Small intestine (tissue), 7 donors: ENCODE data around the gene SMOC2. TPM values are rescaled to one million over a fixed set of nuclear protein-coding genes. Genes with fewer than 3 reads are reported as not detected.
A peak's percentile ranks its signal among the peaks of the same experiment; 100 is the strongest.
"Not testable (repeated sequence)": the region's sequence is repeated elsewhere in the genome, so short reads cannot be mapped to it uniquely, and the experiment has no call there.

Experiments
- DNase-seq, 2 donors: peaks; one replicate each; pipeline versions ENCODE4 v3.0.0 to v3.0.0-alpha.2; 2013
- FAIRE-seq: peaks from 2 replicates; lab custom pipeline; 2012; peaks lifted over from hg19 to GRCh38; lab: Jason Lieb, UNC
- H3K27ac ChIP-seq, 3 donors: one replicate each; pipeline ENCODE4 v1.5.1; 2013; ENCODE audit warnings: low read length in 2 of 3, mild to moderate bottlenecking in 2 of 3, control low read depth in 1 of 3, inconsistent platforms in 1 of 3, low read depth in 1 of 3, moderate library complexity in 1 of 3
- H3K27me3 ChIP-seq, 3 donors: one replicate each; pipeline ENCODE4 v1.6.1; 2013; ENCODE audit warnings: low read length in 3 of 3, inconsistent platforms in 1 of 3; ENCODE audit not compliant: control insufficient read depth in 3 of 3, insufficient read depth in 3 of 3
- H3K36me3 ChIP-seq, 3 donors: one replicate each; pipeline ENCODE4 v1.6.1; 2013; ENCODE audit warnings: low read length in 3 of 3, inconsistent platforms in 1 of 3, low read depth in 1 of 3, mild to moderate bottlenecking in 1 of 3, moderate library complexity in 1 of 3; ENCODE audit not compliant: control insufficient read depth in 3 of 3, insufficient read depth in 2 of 3
- H3K4me1 ChIP-seq, 3 donors: one replicate each; pipeline ENCODE4 v1.6.1; 2013; ENCODE audit warnings: low read length in 2 of 3, inconsistent platforms in 1 of 3, low read depth in 1 of 3, mild to moderate bottlenecking in 1 of 3, moderate library complexity in 1 of 3; ENCODE audit not compliant: control insufficient read depth in 3 of 3, insufficient read depth in 2 of 3
- H3K4me3 ChIP-seq, 3 donors: one replicate each; pipeline ENCODE4 v1.5.1; 2013; ENCODE audit warnings: low read length in 3 of 3, control low read depth in 1 of 3, inconsistent platforms in 1 of 3, low read depth in 1 of 3, mild to moderate bottlenecking in 1 of 3, moderate library complexity in 1 of 3
- H3K9me3 ChIP-seq, 2 donors: one replicate each; pipeline ENCODE4 v1.6.1; 2013; ENCODE audit warnings: low read depth in 1 of 2, low read length in 1 of 2; ENCODE audit not compliant: control insufficient read depth in 2 of 2, insufficient read depth in 1 of 2
- WGBS, 3 donors: extraction: QIAGEN DNeasy Blood & Tissue Kit; methylation state at CpG; one replicate each; pipeline ENCODE4 v1.1.7; 2013; 5-methylcytosine and 5-hydroxymethylcytosine counted together
- polyA plus RNA-seq, 4 donors: library from polyadenylated mRNA; stranded (reverse) in 3 of 4; unstranded in 1 of 4; fragments of 200-250 nt in 3 of 4; fragments of 120-200 nt in 1 of 4; gene quantifications; one replicate each; pipeline versions ENCODE4 v1.2.1 to v1.2.3, GENCODE V29; 2013
- donor health status: healthy with polysubstance abuse.
- donor health status: control.
- donor health status: control.
- donor health status: Bipolar disorder and iron deficiency.
- donor health status: healthy.

SMOC2 gene
- polyA plus RNA-seq, 4 donors = 0.89 to 56.7 (median 4.0) TPM

DNA sequence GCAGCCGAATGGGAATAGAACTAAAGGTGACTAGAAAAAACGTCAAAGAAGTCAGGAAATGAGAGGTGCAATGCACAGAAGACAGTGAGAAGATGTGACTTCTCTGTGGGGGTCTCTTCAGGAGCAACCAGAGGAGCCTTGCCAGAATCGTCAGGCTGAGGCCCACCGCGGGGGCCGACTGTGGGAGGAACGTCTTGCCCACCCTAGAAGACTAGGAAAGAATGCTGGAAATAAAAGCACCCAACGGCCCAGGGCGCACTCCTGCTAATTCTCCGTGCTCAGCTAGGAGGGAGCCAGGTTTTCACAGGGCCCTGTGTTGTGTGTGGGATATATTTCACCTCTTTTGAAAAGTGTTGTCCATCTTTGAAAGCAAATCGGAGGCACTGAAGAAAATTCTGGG, 129.2 kb downstream of the SMOC2 start:
- H3K4me1 ChIP-seq = peaks cover 0 to 7% (median 0%) of the 10 kb centered on the region in 3 donors
- H3K27me3 ChIP-seq = no peaks in the 10 kb centered on the region
- FAIRE-seq (no peak), DNase-seq (no peak)
- H3K27ac ChIP-seq = no peak overlapping the region
- H3K4me3 ChIP-seq = no peak overlapping the region
- H3K9me3 ChIP-seq = no peaks in the 10 kb centered on the region
- WGBS, 3 donors = 79 to 84% (median 80%) methylated on average over 11 of the region's 11 CpGs
- peaks cover 0 to 2% (median 0%) of the 10 kb centered on the region in 3 donors for H3K36me3 ChIP-seq

DNA sequence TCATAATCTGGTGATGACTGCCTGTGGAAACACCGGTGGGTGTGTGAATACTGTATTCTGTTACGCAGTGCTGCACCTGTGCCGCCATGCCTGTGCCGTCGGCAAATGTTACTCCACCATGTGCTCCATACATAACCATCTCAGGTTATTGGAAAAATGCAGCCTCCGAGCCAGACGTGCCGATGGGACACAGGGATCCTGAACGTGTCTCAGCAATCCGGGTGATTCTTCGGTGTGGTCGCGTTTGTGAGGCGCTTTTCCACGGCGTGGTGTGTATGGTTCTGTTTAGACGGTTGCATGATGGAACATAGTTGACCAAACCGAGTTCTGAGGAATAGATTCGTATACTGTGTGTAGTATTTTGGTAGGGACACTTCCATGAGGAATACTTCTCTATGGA, 130.3 kb downstream of the SMOC2 start:
- Histone ChIP-seq H3K4me3 (no peak overlapping the region), H3K27ac (no peak overlapping the region), H3K4me1 (peaks cover 0 to 7% (median 0%) of the 10 kb centered on the region in 3 donors), H3K27me3 (no peaks in the 10 kb centered on the region), H3K9me3 (no peaks in the 10 kb centered on the region), H3K36me3 (peaks cover 0 to 2% (median 0%) of the 10 kb centered on the region in 3 donors)
- 92 to 96% (median 94%) methylated on average over 19 of the region's 19 CpGs for WGBS, 3 donors
- DNase-seq (no peak), FAIRE-seq (no peak)

DNA sequence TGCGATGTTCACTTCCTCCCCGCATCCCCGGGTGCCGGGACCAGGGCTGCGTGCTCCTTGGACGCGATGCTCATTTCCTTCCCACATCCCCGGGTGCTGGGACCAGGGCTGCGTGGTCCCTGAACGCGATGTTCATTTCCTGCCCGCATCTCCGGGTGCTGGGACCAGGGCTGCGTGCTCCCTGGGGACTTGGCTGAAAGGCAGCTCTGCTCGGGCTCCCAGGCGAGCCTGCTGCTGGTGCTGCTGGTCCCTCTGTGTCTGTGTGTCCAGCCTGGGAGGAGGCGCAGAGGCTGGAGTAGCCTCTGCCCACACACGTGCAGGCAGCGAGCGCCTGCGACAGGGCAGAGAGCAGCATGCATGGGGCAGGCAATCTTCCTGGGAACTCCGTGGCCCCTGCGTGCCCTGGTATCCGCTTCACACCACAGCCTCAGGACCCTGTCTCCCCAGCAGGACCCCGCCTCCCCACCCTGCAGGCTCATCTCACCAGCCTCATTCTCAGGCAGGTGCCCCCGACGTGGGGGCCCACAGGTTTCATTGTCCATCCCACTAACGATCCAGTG, 132.4 kb downstream of the SMOC2 start:
- H3K27me3 ChIP-seq, H3K36me3 ChIP-seq, FAIRE-seq, H3K27ac ChIP-seq, H3K4me1 ChIP-seq, H3K9me3 ChIP-seq, DNase-seq, H3K4me3 ChIP-seq: not testable (repeated sequence)
- WGBS, 3 donors = 88 to 91% (median 91%) methylated on average over 23 to 24 of the region's 28 CpGs

DNA sequence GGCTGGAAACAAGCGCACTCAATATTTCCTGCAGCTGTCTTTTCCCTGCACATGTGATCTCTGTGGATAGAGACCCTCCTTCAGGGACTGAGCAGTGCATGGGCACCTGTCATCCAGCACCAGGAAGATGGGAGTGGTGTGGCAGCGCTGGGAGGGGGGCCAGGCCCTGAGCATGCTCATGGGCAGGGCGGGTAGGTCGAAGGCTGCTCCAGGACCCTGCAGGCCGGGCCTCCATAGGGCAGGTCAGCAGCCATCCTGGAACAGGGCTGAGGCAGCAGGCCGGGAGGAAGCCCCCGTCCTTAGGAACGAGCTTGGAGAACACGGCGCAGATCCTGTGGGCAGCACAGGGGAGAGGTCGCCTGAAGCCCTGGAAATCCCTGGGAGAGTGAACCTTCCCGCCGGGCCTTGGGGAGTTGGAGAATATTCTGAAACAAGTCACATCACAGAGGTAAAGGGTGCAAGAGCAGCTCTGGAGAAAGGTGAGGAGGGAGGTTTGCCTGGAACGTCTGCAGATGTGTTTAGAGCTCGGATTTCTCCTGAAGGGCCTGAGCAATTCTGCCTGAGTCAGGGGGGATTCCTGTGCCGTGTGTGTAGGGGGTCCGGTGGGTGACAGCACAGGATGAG, 133.2 kb downstream of the SMOC2 start:
- Histone ChIP-seq H3K27me3 (no peaks in the 10 kb centered on the region), H3K36me3 (peaks cover 0 to 4% (median 0%) of the 10 kb centered on the region in 3 donors), H3K9me3 (no peaks in the 10 kb centered on the region), H3K4me3 (no peak overlapping the region), H3K27ac (peak overlapping the region in 1 of 3 donors; percentile 59), H3K4me1 (peaks cover 0 to 7% (median 0%) of the 10 kb centered on the region in 3 donors)
- no peak for DNase-seq
- FAIRE-seq = no peak
- WGBS, 3 donors = 85 to 87% (median 86%) methylated on average over 17 of the region's 17 CpGs

DNA sequence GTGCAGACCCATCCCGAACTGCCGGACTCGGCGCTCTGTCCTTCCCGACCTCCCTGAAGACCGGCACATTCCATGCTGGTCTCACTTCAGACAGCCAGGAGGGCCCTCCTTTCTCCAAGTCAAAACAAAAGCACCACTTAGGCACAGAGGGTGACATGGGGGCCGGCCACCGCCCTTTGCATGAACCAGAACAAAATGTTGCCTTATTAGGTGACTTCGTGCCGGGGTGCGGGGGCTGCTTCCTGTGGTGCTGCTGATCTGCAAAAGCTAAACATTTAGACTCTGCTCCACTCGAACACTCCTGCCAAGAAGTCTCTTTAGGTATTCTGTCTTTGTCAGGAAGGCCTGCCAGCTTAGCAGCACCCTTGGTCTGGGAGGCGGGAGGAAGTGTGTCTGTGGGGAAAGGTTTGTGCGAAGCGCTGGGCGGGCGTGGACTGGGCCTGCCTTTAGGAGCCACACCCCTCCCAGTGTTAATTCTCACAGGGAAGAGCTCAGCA, 133.8 kb downstream of the SMOC2 start:
- Histone ChIP-seq H3K27me3 (no peaks in the 10 kb centered on the region), H3K9me3 (no peaks in the 10 kb centered on the region), H3K36me3 (peaks cover 0 to 4% (median 0%) of the 10 kb centered on the region in 3 donors), H3K4me1 (peaks cover 0 to 7% (median 0%) of the 10 kb centered on the region in 3 donors), H3K4me3 (no peak overlapping the region), H3K27ac (peak overlapping the region in 1 of 3 donors; percentile 59)
- 60 to 81% (median 81%) methylated on average over 17 of the region's 17 CpGs for WGBS, 3 donors
- FAIRE-seq (no peak), DNase-seq (peak; percentile 27 to 29)

DNA sequence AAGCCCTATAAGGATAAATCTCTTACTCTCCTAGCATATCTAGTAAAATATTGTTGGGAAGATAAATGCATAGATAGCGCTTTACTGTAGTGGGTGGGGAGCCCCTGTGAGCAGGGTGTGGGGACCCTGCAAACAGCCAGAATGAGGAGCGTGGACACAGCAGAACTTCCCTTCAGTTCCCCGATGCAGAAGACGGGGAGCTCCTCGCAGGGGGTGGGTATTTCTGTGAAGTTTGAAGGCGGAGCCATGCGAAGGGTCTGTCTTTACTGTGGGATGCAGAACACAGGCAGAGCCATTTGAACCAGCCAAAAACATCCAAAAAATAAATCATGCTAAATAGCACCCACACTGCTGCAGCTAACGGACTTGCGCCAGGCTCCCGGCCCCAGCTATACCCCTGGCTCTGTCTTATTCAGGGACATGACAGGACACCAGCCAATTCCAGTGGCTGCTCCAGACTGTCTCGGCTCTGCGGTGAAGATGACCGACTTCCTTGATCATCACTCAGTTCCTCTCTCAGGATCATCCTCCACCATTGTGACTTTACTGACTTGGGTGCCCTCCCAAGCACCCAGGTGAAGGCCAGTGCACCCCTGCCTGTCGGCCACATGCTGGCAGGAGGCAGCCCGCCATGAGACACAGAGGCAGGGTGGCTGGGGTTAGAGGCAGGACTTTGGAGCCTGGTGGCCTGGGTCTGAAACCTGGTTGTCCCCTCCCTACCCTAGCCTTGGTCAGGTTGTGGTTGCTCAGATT, 134.5 kb downstream of the SMOC2 start:
- Histone ChIP-seq H3K36me3 (peaks cover 0 to 4% (median 0%) of the 10 kb centered on the region in 3 donors), H3K9me3 (no peaks in the 10 kb centered on the region), H3K27ac (no peak overlapping the region), H3K4me3 (no peak overlapping the region), H3K27me3 (no peaks in the 10 kb centered on the region), H3K4me1 (peaks cover 0 to 7% (median 0%) of the 10 kb centered on the region in 3 donors)
- FAIRE-seq = no peak
- 76 to 91% (median 90%) methylated on average over 14 to 15 of the region's 15 CpGs for WGBS, 3 donors
- DNase-seq = no peak

DNA sequence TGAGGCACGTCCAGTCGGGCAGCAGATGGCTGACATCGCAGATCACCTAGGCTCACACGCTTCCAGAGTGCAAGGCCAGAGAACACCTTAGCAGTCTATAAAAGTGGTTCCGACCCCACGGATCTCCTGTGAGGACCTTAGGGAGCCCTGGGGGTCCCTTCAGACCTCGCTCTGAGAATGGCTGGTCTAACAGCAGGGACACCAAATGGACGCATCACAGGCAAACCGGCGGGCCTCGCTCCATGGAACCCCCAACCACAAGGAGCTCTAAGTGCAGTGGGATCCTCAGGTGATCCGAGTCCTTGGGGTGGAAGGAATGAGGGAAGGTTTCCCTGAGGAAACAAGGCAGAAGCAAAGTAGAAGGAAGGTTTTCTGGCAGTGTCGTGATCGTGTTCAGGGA, 135.4 kb downstream of the SMOC2 start:
- DNase-seq (no peak), FAIRE-seq (no peak)
- WGBS, 3 donors = 91 to 93% (median 91%) methylated on average over 14 of the region's 14 CpGs
- Histone ChIP-seq H3K27ac (no peak overlapping the region), H3K27me3 (no peaks in the 10 kb centered on the region), H3K9me3 (no peaks in the 10 kb centered on the region), H3K36me3 (peaks cover 0 to 4% (median 0%) of the 10 kb centered on the region in 3 donors), H3K4me3 (no peak overlapping the region), H3K4me1 (peaks cover 0 to 7% (median 0%) of the 10 kb centered on the region in 3 donors)

DNA sequence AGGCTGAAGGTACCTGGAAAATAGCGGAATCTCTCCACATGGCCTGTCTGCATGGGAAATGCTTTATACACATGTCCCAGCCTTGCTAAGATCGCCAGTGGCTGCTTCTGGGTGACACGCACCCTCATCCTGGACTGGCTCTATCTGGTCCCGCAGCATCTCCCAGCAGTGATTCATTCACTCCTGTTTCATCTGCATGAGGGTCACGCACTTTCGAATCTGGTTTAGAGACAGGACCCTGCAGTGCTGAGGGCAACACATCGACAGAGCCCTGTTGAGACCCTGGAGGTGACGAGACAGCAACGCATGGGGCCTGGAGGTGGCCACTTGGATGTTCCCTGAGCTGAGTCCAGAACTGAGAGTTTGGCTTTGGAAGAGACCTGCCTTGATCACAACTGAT, 136.5 kb downstream of the SMOC2 start:
- Histone ChIP-seq H3K4me3 (no peak overlapping the region), H3K36me3 (peaks cover 0 to 4% (median 0%) of the 10 kb centered on the region in 3 donors), H3K27ac (no peak overlapping the region), H3K4me1 (peaks cover 0 to 7% (median 0%) of the 10 kb centered on the region in 3 donors), H3K27me3 (no peaks in the 10 kb centered on the region), H3K9me3 (no peaks in the 10 kb centered on the region)
- no peak for DNase-seq
- WGBS, 3 donors = 80 to 89% (median 84%) methylated on average over 9 of the region's 9 CpGs
- no peak for FAIRE-seq
